Measurements from ENCODE around the gene PKP4.

DNA sequence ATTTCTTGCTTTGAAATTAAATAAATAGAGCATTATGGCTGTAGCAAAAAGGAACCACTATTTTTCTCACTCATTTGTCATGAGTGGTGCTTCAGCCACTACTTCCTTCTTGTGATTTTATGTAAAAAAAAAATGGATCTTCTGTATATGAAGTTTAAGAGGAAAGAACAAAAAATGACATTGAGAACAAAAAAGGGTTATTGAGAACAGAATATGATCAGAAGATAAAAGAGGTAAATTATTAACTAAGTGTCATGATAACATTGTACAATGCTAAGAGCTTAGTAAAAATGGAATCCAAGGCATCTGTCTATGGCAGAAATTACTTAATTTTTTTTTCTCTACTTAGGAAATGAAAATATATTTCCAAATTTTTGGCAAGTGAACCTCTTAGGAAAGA, 103.5 kb downstream of the PKP4 start:
- TF ChIP-seq, protein P1, sequence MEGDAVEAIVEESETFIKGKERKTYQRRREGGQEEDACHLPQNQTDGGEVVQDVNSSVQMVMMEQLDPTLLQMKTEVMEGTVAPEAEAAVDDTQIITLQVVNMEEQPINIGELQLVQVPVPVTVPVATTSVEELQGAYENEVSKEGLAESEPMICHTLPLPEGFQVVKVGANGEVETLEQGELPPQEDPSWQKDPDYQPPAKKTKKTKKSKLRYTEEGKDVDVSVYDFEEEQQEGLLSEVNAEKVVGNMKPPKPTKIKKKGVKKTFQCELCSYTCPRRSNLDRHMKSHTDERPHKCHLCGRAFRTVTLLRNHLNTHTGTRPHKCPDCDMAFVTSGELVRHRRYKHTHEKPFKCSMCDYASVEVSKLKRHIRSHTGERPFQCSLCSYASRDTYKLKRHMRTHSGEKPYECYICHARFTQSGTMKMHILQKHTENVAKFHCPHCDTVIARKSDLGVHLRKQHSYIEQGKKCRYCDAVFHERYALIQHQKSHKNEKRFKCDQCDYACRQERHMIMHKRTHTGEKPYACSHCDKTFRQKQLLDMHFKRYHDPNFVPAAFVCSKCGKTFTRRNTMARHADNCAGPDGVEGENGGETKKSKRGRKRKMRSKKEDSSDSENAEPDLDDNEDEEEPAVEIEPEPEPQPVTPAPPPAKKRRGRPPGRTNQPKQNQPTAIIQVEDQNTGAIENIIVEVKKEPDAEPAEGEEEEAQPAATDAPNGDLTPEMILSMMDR (conservative IDR thresholded peaks at IDR 0.05; ENCODE audit: low read length), result no peak
- no peak for TF ChIP-seq EZH2phosphoT487 (IDR thresholded peaks at IDR 0.05; ENCODE audit: borderline replicate concordance, low read depth, low read length)

Measured in OCI-LY7 (cell line).